Hematopoietic multipotent progenitor cell treated with erythropoietin and hydrocortisone succinate and interleukin-3 and kit ligand, for 15 days (in vitro differentiated cells): ENCODE measurements around the gene PGLYRP2.

Experiments
- DNase-seq: peaks from one replicate; pipeline ENCODE4 v3.0.0-alpha.2; 2015; ENCODE audit warnings: low spot score

The PGLYRP2 gene

DNA sequence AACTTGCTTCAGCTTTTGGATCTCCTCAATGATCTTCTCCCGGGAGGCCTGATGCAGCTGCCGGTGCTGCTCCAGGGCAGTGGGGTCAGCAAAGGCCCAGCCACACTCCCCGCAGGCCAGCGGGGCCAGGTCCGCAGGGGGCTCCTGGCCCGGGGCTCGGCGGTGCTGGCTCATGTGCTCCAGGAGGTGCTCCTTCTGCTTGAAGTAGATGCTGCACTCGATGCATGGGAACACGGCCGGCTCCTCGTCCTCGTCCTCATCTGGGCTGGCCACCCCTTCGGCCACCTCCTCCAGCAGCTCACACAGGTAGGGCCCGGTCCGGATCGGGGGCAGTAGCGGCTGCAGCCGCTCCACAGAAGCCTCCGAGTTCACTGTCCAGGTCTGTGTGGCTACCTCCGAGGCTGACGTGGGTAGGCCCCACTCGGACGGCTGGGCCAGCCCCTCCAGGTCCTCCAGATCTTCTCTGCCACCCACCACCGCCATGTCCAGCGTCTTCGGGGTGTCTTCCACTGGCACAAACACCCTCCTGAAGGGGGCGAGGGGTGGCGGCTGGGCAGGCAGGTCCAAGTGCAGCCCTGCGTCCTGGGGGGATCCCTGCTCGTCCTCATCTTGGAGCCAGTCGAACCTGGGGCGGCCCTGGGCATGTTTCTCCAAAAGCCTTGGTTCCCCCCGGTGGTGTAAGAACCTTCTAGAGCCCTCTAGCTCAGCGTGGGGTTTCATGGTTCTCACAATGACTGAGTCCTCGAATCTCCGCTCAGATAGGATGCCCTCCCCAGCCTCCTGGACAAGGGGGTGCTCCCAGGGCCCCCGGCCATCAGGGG lies 39.3 kb downstream of the PGLYRP2 start:
- DNase-seq, result no peak

DNA sequence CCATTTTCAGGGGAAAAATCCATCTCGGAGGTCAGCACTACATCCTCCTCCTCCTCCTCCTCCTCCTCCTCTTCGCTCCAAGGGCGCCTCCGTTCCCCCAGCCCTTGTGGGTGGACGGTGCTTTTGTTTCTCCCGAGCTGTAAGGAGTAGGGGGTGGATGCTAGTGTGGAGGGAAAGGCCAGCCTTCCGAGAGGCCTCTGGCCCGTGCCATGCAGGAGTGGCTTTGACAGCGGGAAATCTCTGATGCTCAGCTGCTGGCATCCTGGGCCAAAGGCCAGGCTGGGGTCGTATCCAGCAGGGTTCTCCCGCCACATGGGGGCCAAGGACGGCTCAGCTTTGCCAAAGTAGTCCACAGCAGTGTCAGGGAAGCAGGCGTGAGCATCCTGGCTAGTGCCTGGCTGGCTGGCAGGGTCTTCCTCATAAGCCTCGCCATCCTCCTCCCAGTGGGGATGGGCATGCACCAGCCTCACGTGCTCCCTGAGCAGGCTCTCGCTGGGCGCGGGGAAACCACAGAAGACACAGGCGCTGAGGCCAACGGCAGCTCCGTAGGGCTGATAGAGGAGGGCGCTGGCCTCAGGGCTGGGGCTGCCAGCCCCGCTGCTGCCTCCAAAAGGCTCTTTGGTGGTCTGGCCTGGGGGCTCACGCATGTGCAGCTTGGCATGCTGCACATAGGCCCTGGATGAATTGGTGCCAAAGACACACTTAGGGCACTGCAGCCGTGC lies 40.1 kb downstream of the PGLYRP2 start:
- no peak for DNase-seq

DNA sequence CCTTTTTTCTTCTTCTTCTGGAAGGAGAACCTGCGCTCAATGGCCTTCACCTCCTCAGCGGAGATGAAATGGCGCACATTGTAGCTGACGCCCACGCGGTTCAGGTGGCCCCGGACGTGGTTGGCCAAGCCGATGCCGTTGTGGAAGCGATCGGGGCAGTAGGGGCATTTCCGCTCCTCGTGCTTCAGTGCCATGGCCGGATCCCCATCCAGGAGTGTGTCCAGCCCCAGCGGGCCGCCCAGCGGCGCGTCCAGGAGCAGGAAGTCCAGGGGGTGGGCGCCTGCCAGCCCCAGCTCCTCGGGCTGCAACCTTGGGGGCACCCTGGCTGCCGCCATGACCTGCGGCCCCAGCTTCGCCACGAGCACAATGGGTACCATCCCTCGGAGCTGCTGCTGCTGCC lies 40.7 kb downstream of the PGLYRP2 start:
- no peak for DNase-seq

DNA sequence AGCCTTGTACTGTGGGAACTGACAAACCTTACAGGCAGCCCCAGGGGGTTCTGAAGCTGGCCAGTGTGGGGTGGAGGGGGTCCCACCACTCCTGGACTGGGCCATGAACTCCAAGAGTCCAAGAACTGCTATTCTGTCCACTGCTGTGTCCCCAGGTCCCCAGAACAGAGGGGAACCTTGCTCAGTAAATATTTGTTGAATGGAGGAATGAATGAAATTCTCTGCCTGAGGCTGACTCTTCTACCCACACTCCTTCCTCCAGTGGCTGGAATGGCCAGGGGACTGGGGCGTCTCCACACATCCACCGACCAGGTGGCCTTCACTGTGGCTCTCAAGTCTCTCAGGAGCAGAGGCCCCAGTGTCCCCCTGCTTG lies 41.2 kb downstream of the PGLYRP2 start:
- DNase-seq, result no peak

DNA sequence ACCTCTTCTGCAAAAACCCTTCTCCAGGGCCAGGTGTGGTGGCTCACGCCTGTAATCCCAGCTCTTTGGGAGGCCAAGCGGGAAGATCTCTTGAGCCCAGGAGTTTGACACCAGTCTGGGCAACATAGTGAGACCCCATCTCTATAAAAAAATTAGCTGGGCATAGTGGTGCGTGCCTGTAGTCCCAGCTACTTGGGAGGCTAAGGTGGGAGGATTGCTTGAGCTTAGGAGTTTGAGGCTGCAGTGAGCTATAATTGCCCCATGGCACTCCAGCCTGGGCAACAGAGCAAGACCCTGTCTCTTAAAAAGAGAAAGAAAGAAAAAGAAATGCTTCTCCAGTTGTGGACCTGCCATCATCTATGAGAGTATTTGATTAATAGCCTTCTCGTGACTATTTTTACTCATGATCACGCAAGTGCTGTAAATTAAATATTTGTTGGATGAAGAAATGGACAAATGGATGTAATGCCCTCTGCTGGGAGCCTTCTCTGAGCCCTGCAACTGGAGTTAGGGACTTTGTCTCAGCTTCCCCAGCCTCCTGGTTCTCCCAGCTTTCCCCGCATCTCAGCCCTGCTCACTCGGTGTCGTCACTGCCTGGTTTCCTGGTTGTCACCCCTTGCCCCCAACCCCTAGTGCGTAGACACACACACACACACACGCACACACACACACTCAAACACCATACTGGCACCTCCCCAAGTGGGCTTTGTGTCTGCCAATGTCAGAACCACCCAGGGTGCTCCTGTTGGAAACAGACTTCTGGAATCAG lies 41.8 kb downstream of the PGLYRP2 start:
- no peak for DNase-seq

DNA sequence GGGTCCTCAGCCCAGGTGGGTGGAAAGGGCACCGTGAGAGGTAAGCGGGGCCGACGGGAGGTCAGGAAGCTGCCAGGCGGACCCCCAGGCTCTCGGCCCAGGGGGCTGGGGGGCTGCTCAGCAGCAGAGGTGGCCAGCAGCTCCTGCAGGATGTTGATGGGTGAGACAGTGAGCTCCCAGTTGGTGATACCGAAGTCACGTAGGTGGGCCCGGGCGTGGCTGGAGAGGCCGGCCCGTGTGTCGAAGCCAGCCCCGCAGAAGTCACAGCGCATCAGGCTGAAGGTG lies 42.5 kb downstream of the PGLYRP2 start:
- no peak for DNase-seq

DNA sequence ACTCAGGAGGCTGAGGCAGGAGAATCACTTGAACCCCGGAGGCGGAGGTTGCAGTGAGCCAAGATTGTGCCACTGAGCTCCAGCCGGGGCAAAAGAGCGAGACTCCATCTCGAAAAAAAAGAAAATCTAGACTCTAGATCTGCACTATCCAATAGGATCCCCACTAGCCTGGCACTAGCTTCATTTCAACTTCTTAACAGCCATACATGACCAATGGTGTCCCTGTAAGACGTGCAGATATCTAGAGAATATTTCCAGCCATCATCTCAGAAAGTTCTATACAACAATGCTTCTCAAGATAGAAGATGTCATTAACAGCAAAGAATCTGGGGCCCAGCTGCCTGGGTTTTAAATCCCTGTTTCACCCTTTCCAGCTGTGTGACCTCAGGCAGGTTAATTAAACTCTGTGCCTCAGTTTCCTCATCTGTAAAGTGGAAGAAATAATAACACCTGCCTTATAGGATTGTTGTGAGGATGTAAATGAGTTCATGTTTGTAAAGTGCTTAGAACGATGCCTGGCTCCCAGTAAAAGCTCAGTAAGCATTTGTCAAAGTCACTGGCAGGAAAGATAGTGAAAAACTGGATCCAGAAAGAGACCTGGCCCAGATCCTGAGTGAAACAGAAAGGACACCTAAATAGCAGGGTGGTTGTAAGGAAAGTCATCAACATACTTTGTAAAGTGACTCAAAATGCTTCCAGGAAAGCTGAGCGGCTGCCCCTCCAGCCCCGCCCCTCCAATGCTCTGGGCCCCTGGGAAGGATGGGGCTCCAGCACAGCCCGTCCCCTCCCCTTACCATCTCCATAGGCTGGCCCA lies 43.1 kb downstream of the PGLYRP2 start:
- DNase-seq, result no peak

DNA sequence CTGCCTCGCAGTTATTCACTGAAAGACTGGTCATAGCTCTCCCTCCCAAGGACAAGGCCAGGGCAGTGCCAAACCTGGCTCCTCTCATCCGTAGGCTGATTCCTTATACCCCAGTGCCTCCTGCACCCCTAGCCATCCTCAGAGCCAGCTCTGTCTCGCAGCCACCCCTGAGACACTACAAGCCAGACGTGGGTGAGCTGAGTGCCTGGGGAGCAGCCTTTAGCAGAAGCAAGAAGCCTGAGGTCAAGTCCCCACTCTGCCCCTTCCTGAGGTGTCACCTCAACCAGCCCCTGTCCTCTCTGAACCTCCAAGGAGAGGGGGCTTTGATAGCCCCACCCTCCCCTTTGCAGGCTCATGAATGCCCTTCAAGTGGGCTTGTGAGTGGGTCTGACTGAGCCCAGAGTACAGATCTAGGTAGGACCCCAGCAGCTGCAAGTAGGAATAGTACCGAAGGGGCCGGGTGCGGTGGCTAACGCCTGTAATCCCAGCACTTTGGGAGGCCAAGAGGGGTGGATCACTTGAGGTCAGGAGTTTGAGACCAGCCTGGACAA lies 45.7 kb downstream of the PGLYRP2 start:
- DNase-seq, result no peak

DNA sequence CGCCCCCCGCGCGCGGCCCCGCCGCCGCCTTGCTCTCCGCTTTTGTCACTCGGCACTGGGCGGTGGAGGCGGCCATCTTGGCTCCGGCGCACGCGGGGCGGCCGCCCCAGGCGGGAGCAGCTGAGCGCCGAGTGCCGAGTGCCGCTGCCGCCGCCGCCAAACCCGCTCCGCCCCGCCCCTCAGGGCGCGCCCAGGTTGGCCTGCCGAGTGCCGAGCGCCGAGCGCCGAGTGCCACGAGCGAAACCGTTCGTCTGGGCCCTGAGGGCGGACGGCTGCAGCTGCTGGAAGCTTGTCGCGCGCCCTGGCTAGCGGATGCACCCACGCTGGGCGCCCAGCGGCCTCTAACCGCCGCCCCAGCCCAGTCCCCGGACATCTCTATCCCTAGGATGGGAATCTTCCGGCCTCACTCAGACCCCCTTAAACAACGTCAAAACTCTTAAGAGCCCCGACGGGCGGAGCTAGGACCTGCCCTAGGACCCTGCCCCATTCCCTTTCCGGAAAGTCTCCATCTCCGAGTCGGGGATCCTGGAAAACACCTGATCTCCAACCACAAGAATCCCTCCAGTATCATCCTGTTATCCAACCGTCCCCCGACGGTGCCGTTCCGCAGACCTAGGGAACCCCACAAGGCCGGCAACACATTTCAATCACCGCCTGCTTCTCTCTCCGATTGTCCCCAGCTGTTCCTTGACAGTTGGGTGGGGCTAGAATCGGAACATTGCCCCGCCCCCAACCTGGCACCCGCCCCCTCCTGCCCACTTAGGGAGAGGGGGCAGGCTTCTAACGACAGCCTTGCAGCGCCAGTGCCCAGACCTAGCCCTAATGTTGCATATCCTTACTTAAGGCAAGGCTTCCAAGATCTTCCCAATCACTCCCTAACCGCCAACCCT lies 46.4 kb downstream of the PGLYRP2 start:
- peak; percentile 93 for DNase-seq

DNA sequence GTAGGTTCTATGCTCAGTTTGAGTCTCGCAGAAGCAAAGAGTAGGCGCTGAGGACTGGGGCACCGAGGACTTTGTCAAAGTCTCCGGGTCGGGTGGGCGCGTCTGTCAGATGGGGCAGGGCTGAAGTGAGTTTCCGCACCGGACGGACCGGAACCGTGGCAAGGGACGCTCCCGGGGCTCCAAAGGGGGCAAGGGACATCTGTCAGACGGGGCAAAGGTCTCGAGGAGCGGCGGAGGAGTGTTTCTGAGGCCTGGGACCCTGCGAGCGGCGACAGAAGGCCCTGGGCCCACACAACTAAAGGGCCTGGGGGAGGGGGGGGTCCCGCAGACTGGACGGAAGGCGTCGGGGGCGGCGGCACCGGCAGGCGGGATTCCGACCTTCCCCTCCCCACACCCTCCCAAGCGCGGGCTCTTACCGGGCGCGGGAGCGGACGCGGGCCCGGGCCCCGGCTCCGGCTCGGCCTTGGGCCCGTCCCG lies 47.2 kb downstream of the PGLYRP2 start:
- DNase-seq, result peak; percentile 9

DNA sequence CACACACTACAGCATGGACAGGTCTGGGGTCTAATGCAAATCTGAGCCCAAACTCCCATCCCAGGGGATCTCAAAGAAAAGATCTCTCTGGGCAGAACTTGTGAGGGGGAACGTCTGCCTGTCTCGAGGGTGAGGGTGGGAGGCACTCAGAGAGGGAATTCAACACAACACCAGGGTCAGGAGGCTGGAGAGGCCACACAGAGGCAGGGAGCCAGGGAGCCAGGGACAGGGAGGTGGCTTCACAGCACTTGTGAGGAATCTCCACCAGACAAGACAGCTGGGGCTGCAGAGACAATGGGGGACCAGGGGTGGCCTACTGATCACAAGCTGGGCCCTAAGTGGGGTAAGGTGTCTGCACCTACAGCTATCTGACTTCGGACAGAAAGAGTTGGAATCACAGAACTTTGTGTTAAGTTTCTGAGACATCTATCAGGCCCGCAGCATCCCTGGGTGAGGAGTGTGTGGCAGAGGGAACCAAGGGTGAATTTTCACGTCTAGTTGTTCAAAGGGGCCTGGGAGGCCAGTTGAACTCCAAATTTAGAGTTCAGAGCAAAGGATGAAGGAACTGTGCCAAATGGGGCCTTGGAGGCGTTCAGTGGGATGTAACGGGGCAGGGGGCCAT lies 47.8 kb downstream of the PGLYRP2 start:
- no peak for DNase-seq

DNA sequence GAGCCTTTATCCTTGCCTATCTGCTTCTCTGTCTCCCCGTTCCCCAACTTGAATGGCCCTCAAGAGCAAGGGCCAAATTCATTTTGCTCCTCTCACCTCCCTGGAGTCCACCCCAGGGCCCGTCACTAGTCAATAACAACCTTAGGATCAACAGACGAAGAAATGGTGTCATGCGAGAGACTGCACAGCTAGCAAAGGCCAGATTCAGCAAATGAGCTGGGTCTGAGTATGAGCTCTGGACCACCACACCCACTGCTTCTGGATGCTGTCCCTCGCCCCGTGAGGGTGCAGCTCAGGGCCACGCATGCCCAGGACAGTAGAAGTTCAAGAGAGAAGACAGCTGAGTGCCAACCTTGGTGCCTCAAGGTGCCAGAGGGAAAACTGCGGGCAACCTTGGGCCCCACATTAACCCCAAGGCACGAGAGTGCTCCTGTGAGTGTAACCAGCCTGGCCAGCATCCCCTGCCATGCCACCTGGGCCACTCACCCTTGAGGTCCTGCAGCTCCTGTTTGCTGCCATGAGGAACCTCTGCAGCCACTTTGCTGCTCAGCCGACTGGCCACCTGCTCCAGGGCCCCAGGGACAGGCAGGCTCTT lies 48.7 kb downstream of the PGLYRP2 start:
- DNase-seq, result no peak

DNA sequence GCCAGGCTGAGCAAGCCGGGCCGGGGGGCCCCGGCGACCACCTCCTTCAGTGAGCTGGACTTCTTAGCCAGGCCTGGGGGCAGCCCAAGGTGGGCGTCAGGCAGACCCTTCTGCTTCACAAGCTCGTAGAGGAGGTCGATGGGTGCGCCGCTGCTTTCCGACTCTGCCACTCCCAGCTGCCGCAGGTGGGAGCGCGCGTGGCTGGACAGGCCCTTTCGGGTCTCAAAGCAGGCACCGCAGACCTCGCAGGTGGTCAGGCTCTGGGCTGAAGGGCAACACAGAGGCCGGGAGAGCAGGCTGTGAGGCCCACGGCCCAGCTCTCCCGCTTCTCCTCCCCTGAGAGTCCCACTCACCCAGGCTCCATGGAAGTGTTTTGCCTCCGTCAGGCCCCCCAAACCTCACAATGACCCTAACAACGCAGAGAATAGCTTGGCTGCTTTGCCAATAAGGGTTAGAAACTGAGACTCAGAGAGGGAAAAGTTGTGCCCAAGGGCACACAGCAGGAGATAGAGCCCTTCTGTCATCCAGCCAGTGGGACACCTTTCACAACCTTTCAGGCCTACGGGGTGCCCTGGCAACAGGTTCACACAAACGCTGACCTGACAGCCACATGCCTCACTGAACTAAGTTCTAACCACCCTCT lies 49.4 kb downstream of the PGLYRP2 start:
- no peak for DNase-seq

DNA sequence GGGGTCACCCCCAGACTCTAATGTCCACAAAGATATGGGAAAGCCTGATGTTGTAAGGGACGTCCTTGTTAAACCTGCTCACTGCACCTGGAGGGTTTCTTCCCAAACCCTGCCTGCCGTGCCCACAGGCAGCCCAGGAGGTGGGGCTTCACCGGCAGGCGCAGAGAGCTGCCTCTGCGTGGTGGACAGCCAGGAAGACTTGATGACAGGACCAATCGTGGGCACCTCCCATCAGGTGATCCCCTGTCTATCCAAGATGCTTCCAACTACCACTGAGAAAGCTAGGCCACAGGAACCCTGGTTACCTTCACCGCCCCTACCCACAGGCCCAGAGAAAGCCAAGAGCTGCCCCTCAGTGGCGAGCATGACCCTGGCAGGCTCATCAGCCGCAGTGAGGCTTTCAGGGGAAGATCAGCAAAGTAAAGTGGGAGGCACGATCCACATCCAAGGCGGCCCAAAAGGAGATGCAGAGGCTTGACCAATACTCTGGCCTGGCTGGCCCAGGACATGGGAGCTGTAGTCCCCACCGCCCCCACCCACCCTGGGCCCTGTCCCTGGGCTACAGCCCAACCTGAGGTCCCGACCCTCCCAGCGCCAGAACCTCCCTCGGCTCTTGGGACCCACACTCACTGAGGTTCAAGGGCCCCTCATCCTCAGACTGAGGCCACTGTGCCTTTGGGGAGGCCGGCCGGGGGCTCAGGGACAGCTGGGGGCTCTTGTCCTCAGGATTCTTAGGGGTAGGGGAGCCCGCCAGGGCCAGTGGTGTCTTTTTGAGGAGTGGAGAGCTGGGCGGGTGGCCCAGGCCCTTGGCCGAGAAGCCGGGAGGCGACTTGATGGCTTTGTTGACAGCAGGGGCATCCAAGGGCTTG lies 50.1 kb downstream of the PGLYRP2 start:
- DNase-seq, result no peak

DNA sequence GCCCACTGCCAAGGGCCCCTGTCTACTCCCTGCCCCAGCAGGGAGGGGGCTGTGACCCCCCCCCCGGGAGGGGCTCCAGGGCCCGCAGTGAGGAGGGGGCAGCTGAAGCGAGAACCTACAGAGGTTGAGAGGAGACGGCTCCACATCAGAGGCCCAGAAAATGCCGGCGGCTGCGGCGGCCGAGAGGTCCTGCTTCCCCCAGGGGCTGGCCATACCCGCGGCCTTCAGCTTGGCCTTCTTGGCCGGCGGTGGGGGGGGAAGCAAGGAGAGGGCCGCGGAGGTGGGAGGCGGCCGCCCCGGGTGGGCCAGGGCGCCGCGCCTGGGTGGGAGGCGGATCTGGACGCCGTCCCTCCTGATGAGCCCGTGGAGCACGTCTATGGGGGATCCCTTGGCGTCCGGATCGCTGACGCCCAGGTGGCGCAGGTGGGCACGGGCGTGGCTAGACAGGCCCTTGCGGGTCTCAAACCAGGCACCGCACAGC lies 51.3 kb downstream of the PGLYRP2 start:
- DNase-seq, result no peak

DNA sequence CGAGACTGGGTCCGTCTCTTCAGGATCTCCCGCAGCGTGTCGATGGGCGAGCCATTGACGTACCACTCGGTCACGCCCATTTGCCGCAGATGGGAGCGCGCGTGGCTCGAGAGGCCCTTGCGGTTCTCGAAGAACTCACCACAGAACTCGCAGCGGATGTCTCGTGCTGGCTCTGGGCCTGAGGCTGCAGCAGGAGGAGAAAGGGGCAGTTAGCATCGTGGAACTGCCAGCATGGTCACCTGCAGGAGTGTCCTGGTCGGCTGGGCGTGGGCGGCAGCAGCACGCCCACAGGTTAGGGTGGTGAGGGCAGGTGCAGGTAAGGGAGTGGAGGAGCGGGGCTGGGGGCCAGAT lies 52.0 kb downstream of the PGLYRP2 start:
- no peak for DNase-seq

DNA sequence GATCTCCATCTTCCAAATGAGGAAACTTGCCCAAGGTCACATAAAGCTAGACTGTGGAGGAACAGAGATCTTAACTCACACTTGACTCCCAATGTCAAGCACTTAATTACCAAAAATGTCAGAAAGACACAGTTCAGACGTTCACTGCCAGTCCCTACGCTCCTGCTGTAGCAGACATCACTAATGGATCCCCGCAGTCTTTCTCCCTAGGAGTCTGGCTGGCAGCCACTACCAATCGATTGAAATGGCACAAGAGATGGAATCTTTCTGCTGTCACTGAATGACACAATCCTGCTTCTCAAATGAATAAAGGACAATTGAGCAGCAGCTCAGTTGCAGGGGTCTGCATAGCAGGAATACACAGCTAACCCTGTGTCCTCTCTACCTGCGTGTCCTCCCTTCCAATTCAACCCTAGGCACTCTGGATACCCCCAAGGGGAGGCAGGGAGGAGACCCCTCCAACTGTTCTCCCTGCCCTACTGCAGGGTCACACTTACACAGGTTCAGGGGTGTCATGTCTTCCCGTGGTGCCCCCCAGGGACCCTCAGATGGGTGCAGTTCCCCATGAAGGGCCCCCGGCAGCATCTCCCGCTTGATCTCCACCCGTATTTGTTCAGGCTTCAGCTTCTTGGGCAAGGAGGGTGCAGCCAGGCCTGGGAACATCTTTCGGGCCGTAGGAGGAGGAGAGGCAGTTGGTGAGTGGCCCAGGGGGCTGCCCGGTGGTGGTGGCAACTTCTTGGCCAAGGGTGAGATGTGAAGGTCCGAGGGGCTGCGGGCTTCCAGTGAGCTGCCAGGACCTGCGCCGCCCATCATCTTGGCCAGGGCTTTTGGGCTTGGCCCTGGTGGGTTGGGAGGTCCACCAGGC lies 52.6 kb downstream of the PGLYRP2 start:
- DNase-seq, result peak; percentile 11
